ENCODE measurements around the gene ACAP2.

DNA sequence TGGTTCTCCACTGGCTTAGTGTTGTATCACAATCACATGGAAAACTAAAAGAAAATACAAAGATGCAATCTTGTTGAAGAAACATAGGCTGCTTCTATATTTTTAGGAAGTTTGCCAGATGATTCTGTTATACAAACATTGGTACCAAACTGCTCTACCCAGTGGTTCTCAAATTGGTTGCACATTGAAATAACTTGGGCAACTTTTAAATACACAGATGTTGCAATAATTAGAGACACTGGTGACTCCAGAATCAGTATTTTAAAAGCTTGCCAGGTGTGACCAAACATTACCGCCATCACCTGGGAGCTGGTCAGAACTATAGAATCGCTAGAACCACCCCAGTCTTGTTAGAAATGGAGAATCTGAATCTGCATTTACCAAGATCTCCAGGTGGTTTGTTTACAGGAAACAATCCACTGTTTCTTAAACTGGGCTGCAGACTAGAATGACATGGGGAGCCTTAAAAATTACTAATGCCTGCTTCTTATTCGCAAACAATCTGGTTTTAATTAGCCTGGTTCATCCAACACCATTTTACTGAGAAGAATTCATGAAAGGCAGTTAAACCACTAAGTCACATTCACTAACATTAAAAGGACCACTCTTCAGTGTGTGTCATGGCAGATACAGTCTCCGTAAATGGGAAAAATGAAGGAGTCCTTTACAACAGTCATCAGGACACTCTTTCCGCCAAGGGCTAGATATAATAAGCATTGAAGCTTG is 76.5 kb downstream of the ACAP2 start:
- TF ChIP-seq, protein P1, sequence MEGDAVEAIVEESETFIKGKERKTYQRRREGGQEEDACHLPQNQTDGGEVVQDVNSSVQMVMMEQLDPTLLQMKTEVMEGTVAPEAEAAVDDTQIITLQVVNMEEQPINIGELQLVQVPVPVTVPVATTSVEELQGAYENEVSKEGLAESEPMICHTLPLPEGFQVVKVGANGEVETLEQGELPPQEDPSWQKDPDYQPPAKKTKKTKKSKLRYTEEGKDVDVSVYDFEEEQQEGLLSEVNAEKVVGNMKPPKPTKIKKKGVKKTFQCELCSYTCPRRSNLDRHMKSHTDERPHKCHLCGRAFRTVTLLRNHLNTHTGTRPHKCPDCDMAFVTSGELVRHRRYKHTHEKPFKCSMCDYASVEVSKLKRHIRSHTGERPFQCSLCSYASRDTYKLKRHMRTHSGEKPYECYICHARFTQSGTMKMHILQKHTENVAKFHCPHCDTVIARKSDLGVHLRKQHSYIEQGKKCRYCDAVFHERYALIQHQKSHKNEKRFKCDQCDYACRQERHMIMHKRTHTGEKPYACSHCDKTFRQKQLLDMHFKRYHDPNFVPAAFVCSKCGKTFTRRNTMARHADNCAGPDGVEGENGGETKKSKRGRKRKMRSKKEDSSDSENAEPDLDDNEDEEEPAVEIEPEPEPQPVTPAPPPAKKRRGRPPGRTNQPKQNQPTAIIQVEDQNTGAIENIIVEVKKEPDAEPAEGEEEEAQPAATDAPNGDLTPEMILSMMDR (IDR thresholded peaks at IDR 0.05): no peak
- TF ChIP-seq, protein P2, sequence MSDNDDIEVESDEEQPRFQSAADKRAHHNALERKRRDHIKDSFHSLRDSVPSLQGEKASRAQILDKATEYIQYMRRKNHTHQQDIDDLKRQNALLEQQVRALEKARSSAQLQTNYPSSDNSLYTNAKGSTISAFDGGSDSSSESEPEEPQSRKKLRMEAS (CRISPR knock-in tag; IDR thresholded peaks at IDR 0.05): no peak
- no peak for TF ChIP-seq NFYB (CRISPR knock-in tag; conservative IDR thresholded peaks at IDR 0.05; ENCODE audit: low read depth)
